Measurements from ENCODE around the gene CYP46A1. TPM values are rescaled to one million over a fixed set of nuclear protein-coding genes. Genes with fewer than 3 reads are reported as not detected.

The CYP46A1 gene
- total and polyA plus RNA-seq, 3 donors from 2014 or later: 2.5 to 4.6 (median 4.2) TPM

DNA sequence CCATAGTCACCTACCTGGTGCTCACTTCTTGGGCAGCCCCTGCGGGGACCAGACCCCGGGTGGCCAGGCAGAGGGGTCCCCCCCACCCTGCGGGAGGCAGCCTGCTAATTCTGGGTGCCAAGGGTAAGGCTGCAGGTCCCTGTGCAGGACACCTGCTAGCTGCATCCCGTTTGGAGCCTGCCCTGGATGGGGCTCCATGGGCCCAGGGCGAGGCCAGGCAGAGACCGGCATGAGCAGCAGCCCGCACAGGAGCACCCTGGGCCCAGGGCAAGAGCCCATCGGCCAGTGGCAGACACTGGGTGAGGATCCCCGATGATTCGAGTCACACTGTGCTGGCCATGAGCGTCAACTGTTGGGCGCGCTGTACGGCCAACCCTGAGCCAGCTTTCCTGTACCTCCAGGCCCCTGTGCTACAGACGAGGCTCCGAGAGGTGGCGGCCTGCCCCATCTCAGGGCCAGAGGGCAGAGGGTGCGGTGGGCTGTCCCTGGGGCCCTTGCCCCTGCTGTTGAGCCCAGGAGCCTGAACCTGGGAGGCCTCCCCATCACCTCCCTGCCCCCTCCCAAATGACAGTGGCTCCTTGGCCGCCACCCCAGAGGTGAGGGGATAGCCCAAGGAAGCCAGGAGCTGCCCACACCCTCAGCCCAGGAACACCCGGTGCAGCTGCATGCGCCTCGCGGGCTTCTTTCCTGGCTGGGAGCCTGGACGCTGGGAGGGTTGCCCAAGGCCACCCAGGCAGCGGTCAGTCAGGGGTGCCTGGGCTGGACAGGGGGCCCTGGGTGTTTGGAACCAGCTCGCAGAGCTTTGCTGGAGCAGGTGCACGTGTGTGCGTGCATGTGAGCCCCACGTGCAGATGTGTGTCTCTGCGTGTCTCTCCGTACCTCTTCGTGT is 47.7 kb downstream of the CYP46A1 start:
- Histone ChIP-seq H3K4me1 (peaks cover 28% of the 10 kb centered on the region), H3K4me3 (no peak overlapping the region), H3K9me3 (no peaks in the 10 kb centered on the region), H3K36me3 (ENCODE audit: low read depth, missing control alignments) (no peaks in the 10 kb centered on the region), H3K27me3 (no peaks in the 10 kb centered on the region), H3K27ac (no peak overlapping the region)
- intact Hi-C loops (cut with DNase I; ENCODE audit: low total_unique reads): loop anchor here (5.0 to 10.0 kb wide), 2 partner anchors 63 to 156 kb away; partner anchors contain the start of gene EML1
- peak; percentile 78 for DNase-seq
- WGBS, 2 donors: 47 to 61% methylated on average over 18 to 29 of the region's 32 CpGs
- TF ChIP-seq, protein P1, sequence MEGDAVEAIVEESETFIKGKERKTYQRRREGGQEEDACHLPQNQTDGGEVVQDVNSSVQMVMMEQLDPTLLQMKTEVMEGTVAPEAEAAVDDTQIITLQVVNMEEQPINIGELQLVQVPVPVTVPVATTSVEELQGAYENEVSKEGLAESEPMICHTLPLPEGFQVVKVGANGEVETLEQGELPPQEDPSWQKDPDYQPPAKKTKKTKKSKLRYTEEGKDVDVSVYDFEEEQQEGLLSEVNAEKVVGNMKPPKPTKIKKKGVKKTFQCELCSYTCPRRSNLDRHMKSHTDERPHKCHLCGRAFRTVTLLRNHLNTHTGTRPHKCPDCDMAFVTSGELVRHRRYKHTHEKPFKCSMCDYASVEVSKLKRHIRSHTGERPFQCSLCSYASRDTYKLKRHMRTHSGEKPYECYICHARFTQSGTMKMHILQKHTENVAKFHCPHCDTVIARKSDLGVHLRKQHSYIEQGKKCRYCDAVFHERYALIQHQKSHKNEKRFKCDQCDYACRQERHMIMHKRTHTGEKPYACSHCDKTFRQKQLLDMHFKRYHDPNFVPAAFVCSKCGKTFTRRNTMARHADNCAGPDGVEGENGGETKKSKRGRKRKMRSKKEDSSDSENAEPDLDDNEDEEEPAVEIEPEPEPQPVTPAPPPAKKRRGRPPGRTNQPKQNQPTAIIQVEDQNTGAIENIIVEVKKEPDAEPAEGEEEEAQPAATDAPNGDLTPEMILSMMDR (IDR thresholded peaks at IDR 0.05): no peak
- TF ChIP-seq POLR2A (IDR thresholded peaks at IDR 0.05): no peak

DNA sequence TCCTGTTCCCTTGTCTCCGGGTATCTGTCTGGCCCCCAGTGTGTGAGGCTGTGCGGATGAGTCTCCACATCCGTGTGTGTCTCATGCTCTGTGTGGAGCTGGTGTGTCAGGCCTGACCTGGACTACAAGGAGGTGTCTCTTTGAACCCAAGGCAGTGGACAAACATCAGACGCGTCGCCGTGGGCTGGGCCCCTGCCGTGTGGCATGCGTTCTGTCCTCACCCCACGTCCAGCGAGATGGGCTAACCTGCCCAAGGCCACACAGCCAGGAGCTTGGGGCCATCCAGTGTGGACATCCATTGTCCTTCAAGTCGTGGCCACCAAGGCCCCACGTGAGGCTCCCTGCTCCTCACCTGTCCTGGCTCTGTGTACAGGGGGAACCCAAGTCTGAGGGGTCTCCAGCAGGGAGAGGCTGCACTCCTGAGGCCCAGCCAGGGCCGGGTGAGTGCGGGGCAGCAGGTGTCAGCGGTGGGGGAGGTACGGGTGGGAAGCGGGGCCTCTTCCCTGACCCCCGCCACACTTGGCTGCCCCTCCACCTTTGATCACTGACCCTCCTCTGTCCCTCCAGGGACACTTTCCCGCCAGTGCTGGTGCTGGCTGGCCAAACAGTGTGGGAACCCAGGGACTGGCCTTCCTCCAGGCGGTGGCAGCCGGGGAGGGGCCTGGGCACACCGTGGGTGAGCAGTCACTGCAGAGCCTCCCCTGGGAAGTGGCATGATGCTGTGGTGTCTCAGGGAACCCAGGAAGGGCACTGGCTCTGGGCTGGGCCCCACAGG is 48.5 kb downstream of the CYP46A1 start:
- Histone ChIP-seq H3K36me3 (ENCODE audit: low read depth, missing control alignments) (no peaks in the 10 kb centered on the region), H3K27ac (no peak overlapping the region), H3K4me3 (no peak overlapping the region), H3K9me3 (no peaks in the 10 kb centered on the region), H3K27me3 (no peaks in the 10 kb centered on the region), H3K4me1 (peaks cover 36% of the 10 kb centered on the region)
- TF ChIP-seq, protein P1 (IDR thresholded peaks at IDR 0.05): no peak
- TF ChIP-seq POLR2A (IDR thresholded peaks at IDR 0.05): no peak
- 56% methylated on average over 23 of the region's 23 CpGs; no CpG with 5 or more reads in 1 of the 2 donors for WGBS, 2 donors
- intact Hi-C loops (cut with DNase I; ENCODE audit: low total_unique reads): loop anchor here (5.0 to 10.0 kb wide), 2 partner anchors 62 to 155 kb away; partner anchors contain the start of gene EML1
- DNase-seq: no peak

DNA sequence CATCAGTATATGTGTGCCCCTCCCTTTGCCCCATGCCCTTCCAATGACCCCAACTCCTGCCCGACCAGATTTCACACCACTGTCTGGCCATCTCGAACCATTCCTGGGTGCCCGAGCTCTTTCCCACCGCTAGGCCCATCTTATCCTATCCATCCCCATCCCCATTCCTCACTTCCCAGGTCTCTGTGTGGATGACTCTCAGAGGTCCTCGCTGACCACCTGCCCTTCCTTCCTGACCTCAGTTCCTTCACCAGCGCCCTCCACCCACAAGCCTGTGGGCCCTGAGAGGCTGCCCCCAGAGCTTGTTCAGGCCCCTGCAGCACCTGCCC is 49.1 kb downstream of the CYP46A1 start:
- TF ChIP-seq, protein P1 (IDR thresholded peaks at IDR 0.05): no peak
- TF ChIP-seq POLR2A (IDR thresholded peaks at IDR 0.05): no peak
- Histone ChIP-seq H3K9me3 (no peaks in the 10 kb centered on the region), H3K4me3 (no peak overlapping the region), H3K36me3 (ENCODE audit: low read depth, missing control alignments) (no peaks in the 10 kb centered on the region), H3K27ac (no peak overlapping the region), H3K4me1 (peaks cover 37% of the 10 kb centered on the region), H3K27me3 (no peaks in the 10 kb centered on the region)
- no peak for DNase-seq
- 69 to 76% methylated on average over 6 of the region's 6 CpGs for WGBS, 2 donors
- intact Hi-C loops (cut with DNase I; ENCODE audit: low total_unique reads): loop anchor here (5.0 to 10.0 kb wide), 2 partner anchors 62 to 154 kb away; partner anchors contain the start of gene EML1

DNA sequence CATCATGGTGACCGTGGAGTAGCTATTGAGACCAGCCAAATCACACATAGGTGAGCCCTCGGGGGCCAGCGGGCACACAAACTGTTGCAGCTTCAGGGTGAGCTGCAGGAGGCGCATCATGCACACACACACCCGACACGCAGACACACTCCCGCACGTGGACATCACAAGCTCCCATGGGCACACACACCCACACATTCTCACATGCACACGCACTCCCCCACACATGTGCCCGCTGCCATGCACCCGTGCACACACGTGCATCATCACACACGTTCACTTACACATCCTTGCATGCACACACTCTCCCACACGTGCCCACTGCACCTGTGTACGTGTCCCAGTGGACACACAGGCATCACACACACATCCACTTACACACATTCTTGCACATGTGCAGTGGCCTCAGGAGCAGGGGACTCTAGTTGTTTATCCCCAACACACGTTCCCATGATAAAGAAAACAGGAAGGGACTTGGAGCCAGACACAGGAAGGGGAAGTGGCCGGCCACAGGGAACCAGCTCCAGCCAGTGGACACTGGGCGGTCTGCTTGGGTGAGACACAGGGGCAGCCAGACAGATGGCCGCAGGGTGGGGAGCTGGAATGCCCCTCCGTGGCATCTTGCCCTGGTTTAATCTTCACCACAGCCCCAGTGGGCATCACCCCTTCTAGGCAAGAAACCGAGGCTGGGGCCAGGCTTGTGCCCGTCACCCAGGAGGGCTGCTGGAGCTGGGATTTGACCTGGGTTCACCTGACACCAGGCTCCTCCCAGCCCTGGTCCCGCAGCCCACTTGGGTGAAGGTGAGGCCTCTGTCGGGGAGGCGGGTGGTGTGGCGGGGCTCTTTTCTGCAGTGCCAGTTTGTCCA is 49.7 kb downstream of the CYP46A1 start:
- Histone ChIP-seq H3K36me3 (ENCODE audit: low read depth, missing control alignments) (no peaks in the 10 kb centered on the region), H3K4me3 (no peak overlapping the region), H3K27ac (no peak overlapping the region), H3K4me1 (peaks cover 37% of the 10 kb centered on the region), H3K9me3 (no peaks in the 10 kb centered on the region), H3K27me3 (no peaks in the 10 kb centered on the region)
- DNase-seq: no peak
- 83 to 85% methylated on average over 21 to 24 of the region's 26 CpGs for WGBS, 2 donors
- intact Hi-C loops (cut with DNase I; ENCODE audit: low total_unique reads): loop anchor here (5.0 to 10.0 kb wide), 2 partner anchors 61 to 154 kb away; partner anchors contain the start of gene EML1
- TF ChIP-seq, protein P1 (IDR thresholded peaks at IDR 0.05): no peak
- TF ChIP-seq POLR2A (IDR thresholded peaks at IDR 0.05): no peak
